ENCODE measurements around the gene AKR1C2.
"Not testable (repeated sequence)": the region's sequence is repeated elsewhere in the genome, so short reads cannot be mapped to it uniquely, and the experiment has no call there.

Gene AKR1C2

GRCh38 chr10:4945766-4946717, 57.6 kb downstream of the AKR1C2 start:
- H3K27ac ChIP-seq, result no peak overlapping the region
- no peak for TF ChIP-seq CTCF (conservative IDR thresholded peaks at IDR 0.05)

GRCh38 chr10:4944841-4945240, 58.8 kb downstream of the AKR1C2 start:
- no peak overlapping the region for H3K27ac ChIP-seq
- TF ChIP-seq CTCF (conservative IDR thresholded peaks at IDR 0.05), result no peak

- TF ChIP-seq CTCF (conservative IDR thresholded peaks at IDR 0.05), result no peak
- H3K27ac ChIP-seq, result no peak overlapping the region
Observed at GRCh38 chr10:4943821-4944220, 59.8 kb downstream of the AKR1C2 start.

- not testable (repeated sequence) for H3K27ac ChIP-seq
Observed at GRCh38 chr10:4943416-4943815, 60.2 kb downstream of the AKR1C2 start.

GRCh38 chr10:4942931-4943330, 60.7 kb downstream of the AKR1C2 start:
- not testable (repeated sequence) for H3K27ac ChIP-seq

GRCh38 chr10:4941540-4942330, 61.9 kb downstream of the AKR1C2 start:
- no peak overlapping the region for H3K27ac ChIP-seq

GRCh38 chr10:4940909-4941308, 62.7 kb downstream of the AKR1C2 start:
- not testable (repeated sequence) for H3K27ac ChIP-seq

More at GRCh38 chr10:4941540-4942330, 61.9 kb downstream of the AKR1C2 start:
- no peak for TF ChIP-seq CTCF (conservative IDR thresholded peaks at IDR 0.05)

- not testable (repeated sequence) for H3K27ac ChIP-seq
Observed at GRCh38 chr10:4940073-4940428, 63.6 kb downstream of the AKR1C2 start.

- TF ChIP-seq CTCF (conservative IDR thresholded peaks at IDR 0.05), result no peak
Observed at GRCh38 chr10:4939224-4940072, 64.2 kb downstream of the AKR1C2 start.

More at GRCh38 chr10:4939224-4940072, 64.2 kb downstream of the AKR1C2 start:
- no peak overlapping the region for H3K27ac ChIP-seq
